GM21360 (cell line): Measurements from ENCODE around the gene DCC.

Experiments used
- ATAC-seq: cut with Tn5 transposase; IDR thresholded peaks from one replicate; pipeline ENCODE4 v1.9.1; 2021; ENCODE audit warnings: mild to moderate bottlenecking, moderate library complexity; ENCODE audit not compliant: unreplicated experiment

DCC gene

GRCh38 chr18:52426041-52426440, 86.0 kb downstream of the DCC start:
- no peak for ATAC-seq

GRCh38 chr18:52426462-52426861, 86.5 kb downstream of the DCC start:
- ATAC-seq, result no peak

- no peak for ATAC-seq
Observed at GRCh38 chr18:52427521-52428175, 87.7 kb downstream of the DCC start.

- ATAC-seq, result no peak
Observed at GRCh38 chr18:52431683-52432082, 91.7 kb downstream of the DCC start.

GRCh38 chr18:52433797-52434196, 93.8 kb downstream of the DCC start:
- no peak for ATAC-seq

GRCh38 chr18:52435301-52435700, 95.3 kb downstream of the DCC start:
- ATAC-seq, result no peak

- ATAC-seq, result no peak
Observed at GRCh38 chr18:52437161-52437560, 97.2 kb downstream of the DCC start.

- no peak for ATAC-seq
Observed at GRCh38 chr18:52439457-52439856, 99.5 kb downstream of the DCC start.

GRCh38 chr18:52441794-52442193, 101.8 kb downstream of the DCC start:
- ATAC-seq, result no peak

GRCh38 chr18:52442686-52443085, 102.7 kb downstream of the DCC start:
- no peak for ATAC-seq

- no peak for ATAC-seq
Observed at GRCh38 chr18:52451256-52451655, 111.3 kb downstream of the DCC start.

GRCh38 chr18:52451851-52452250, 111.9 kb downstream of the DCC start:
- no peak for ATAC-seq

- no peak for ATAC-seq
Observed at GRCh38 chr18:52452427-52452826, 112.4 kb downstream of the DCC start.

GRCh38 chr18:52459890-52460289, 119.9 kb downstream of the DCC start:
- ATAC-seq, result no peak

- ATAC-seq, result no peak
Observed at GRCh38 chr18:52462853-52463252, 122.9 kb downstream of the DCC start.

GRCh38 chr18:52465391-52465790, 125.4 kb downstream of the DCC start:
- ATAC-seq, result no peak

- ATAC-seq, result no peak
Observed at GRCh38 chr18:52468496-52468895, 128.5 kb downstream of the DCC start.

GRCh38 chr18:52475325-52475724, 135.3 kb downstream of the DCC start:
- ATAC-seq, result no peak

GRCh38 chr18:52481116-52481515, 141.1 kb downstream of the DCC start:
- no peak for ATAC-seq

- no peak for ATAC-seq
Observed at GRCh38 chr18:52484977-52485376, 145.0 kb downstream of the DCC start.

- ATAC-seq, result no peak
Observed at GRCh38 chr18:52486052-52486451, 146.1 kb downstream of the DCC start.

- ATAC-seq, result no peak
Observed at GRCh38 chr18:52489396-52490306, 149.7 kb downstream of the DCC start.
